GM23338 (cell line): ENCODE results near the gene CPEB3. TPM values are rescaled to one million over a fixed set of nuclear protein-coding genes. Genes with fewer than 3 reads are reported as not detected.

Source experiments
- ATAC-seq: fragments of 200-7000 bp; cut with Tn5 transposase; 3 replicates; pipeline ENCODE4 v1.9.1; 2020
- DNase-seq: peaks from one replicate; pipeline ENCODE4 v3.0.0-alpha.2; 2015; ENCODE audit warnings: low spot score
- H2AFZ ChIP-seq: fragments of 200-600 bp; sonication (generic); 2 replicates; pipeline ENCODE4 v1.8.0; 2016; ENCODE audit warnings: antibody characterized with exemption, mild to moderate bottlenecking, moderate library complexity
- H3F3A ChIP-seq: fragments of 200-600 bp; sonication (generic); replicated peaks from 2 replicates; pipeline ENCODE4 v1.8.0; 2017; ENCODE audit warnings: antibody characterized with exemption, mixed run types, low read depth
- H3K27ac ChIP-seq: fragments of 200-600 bp; sonication (generic); 2 replicates; pipeline ENCODE4 v1.6.1; 2016; ENCODE audit warnings: low read depth
- H3K27me3 ChIP-seq: fragments of 200-600 bp; sonication (generic); 2 replicates; pipeline ENCODE4 v1.8.0; 2016; ENCODE audit warnings: mild to moderate bottlenecking, mixed run types, moderate library complexity; ENCODE audit not compliant: insufficient read depth
- H3K36me3 ChIP-seq: fragments of 200-600 bp; sonication (generic); 2 replicates; pipeline ENCODE4 v1.8.0; 2016; ENCODE audit warnings: mild to moderate bottlenecking; ENCODE audit not compliant: insufficient read depth
- H3K4me1 ChIP-seq: fragments of 200-600 bp; sonication (generic); 2 replicates; pipeline ENCODE4 v1.8.0; 2016; ENCODE audit warnings: mild to moderate bottlenecking, moderate library complexity; ENCODE audit not compliant: insufficient read depth
- H3K4me2 ChIP-seq: fragments of 200-600 bp; sonication (generic); 2 replicates; pipeline ENCODE4 v1.7.1; 2017; ENCODE audit warnings: mixed run types
- H3K4me3 ChIP-seq: fragments of 200-600 bp; sonication (generic); 2 replicates; pipeline ENCODE4 v1.6.1; 2016; ENCODE audit warnings: mixed run types
- H3K79me2 ChIP-seq: fragments of 200-600 bp; sonication (generic); replicated peaks from 2 replicates; pipeline ENCODE4 v1.8.0; 2017; ENCODE audit warnings: mild to moderate bottlenecking; ENCODE audit not compliant: insufficient read depth
- H3K9me2 ChIP-seq: fragments of 200-600 bp; sonication (generic); 2 replicates; pipeline ENCODE4 v1.8.0; 2017; ENCODE audit not compliant: insufficient read depth
- H4K20me1 ChIP-seq: fragments of 200-600 bp; sonication (generic); replicated peaks from 2 replicates; pipeline ENCODE4 v1.8.0; 2017; ENCODE audit warnings: mild to moderate bottlenecking; ENCODE audit not compliant: insufficient read depth
- H3K27ac Mint-ChIP-seq: 2 replicates; pipeline ENCODE4 v1.8.0; 2020; ENCODE audit warnings: inconsistent platforms, mild to moderate bottlenecking, moderate library complexity, mixed read lengths
- H3K27me3 Mint-ChIP-seq: 3 replicates; pipeline ENCODE4 v1.8.0; 2022; ENCODE audit warnings: low read depth, mild to moderate bottlenecking, moderate library complexity, mixed read lengths, inconsistent platforms; ENCODE audit not compliant: insufficient read depth, poor library complexity
- H3K36me3 Mint-ChIP-seq: 3 replicates; pipeline ENCODE4 v1.8.0; 2021; ENCODE audit warnings: low read depth, mild to moderate bottlenecking, inconsistent platforms, moderate library complexity, mixed read lengths
- H3K4me1 Mint-ChIP-seq: 3 replicates; pipeline ENCODE4 v1.8.0; 2020; ENCODE audit warnings: mild to moderate bottlenecking, inconsistent platforms, mixed read lengths
- H3K4me3 Mint-ChIP-seq: 3 replicates; pipeline ENCODE4 v1.8.0; 2021; ENCODE audit warnings: moderate library complexity, mild to moderate bottlenecking, inconsistent platforms, mixed read lengths
- H3K9me3 Mint-ChIP-seq: 3 replicates; pipeline ENCODE4 v1.8.0; 2020; ENCODE audit warnings: moderate library complexity, mild to moderate bottlenecking, inconsistent platforms, mixed read lengths
- CREB1 ChIP-seq: fragments of 250-450 bp; sonication (Bioruptor Pico); IDR thresholded peaks from 2 replicates; pipeline ENCODE4 v1.5.0; 2020; ENCODE audit warnings: low read depth, mild to moderate bottlenecking, moderate library complexity
- ETS1 ChIP-seq: IDR thresholded peaks from 2 replicates; pipeline ENCODE4 v1.6.1; 2016; ENCODE audit warnings: antibody characterized with exemption
- EZH2 ChIP-seq: fragments of 200-600 bp; sonication (generic); IDR thresholded peaks from one replicate; pipeline ENCODE4 v1.8.0; 2017; ENCODE audit warnings: antibody characterized with exemption, mild to moderate bottlenecking, low read depth; ENCODE audit not compliant: unreplicated experiment
- EZH2phosphoT487 ChIP-seq: fragments of 200-600 bp; sonication (generic); IDR thresholded peaks from one replicate; pipeline ENCODE4 v1.8.1; 2018; ENCODE audit warnings: antibody characterized with exemption; ENCODE audit not compliant: unreplicated experiment
- JUNB ChIP-seq: IDR thresholded peaks from one replicate; pipeline ENCODE4 v1.6.1; 2016; ENCODE audit warnings: antibody characterized with exemption; ENCODE audit not compliant: unreplicated experiment
- NANOG ChIP-seq: IDR thresholded peaks from 2 replicates; pipeline ENCODE4 v1.6.1; 2016; ENCODE audit warnings: antibody characterized with exemption, borderline replicate concordance
- POLR2AphosphoS5 ChIP-seq: IDR thresholded peaks from 2 replicates; pipeline ENCODE4 v1.6.1; 2016; ENCODE audit warnings: antibody characterized with exemption, low read depth
- STAT1 ChIP-seq: IDR thresholded peaks from one replicate; pipeline ENCODE4 v1.6.1; 2016; ENCODE audit warnings: antibody characterized with exemption; ENCODE audit not compliant: unreplicated experiment
- ZNF114 ChIP-seq: fragments of 250-450 bp; sonication (Bioruptor Pico); IDR thresholded peaks from 2 replicates; pipeline ENCODE4 v1.5.0; 2020; ENCODE audit warnings: mild to moderate bottlenecking, moderate library complexity
- ZNF331 ChIP-seq: fragments of 250-450 bp; sonication (Bioruptor Pico); IDR thresholded peaks from 2 replicates; pipeline ENCODE4 v1.5.0; 2020; ENCODE audit warnings: low read depth, mild to moderate bottlenecking, moderate library complexity
- ZNF462 ChIP-seq: fragments of 250-450 bp; sonication (Bioruptor Pico); IDR thresholded peaks from 2 replicates; pipeline ENCODE4 v1.5.0; 2020; ENCODE audit warnings: mild to moderate bottlenecking, moderate library complexity
- polyA plus RNA-seq: library from polyadenylated mRNA; unstranded; fragments of >200 nt; fragmentation: Nextera tagmentation; extraction: Ambion mirVana; gene quantifications from 2 replicates; pipeline ENCODE4 v1.2.1, GENCODE V29; 2016
- total RNA-seq: library from RNA; depleted of rRNA; stranded (reverse); fragments of >200 nt; shearing (Covaris generic); gene quantifications from 2 replicates; pipeline ENCODE4 v1.2.3, GENCODE V29; 2014
- TF ChIP-seq, protein P1 (sequence below): IDR thresholded peaks from one replicate; pipeline ENCODE4 v1.6.1; 2018; ENCODE audit warnings: antibody characterized with exemption; ENCODE audit not compliant: unreplicated experiment
- TF ChIP-seq, protein P2 (sequence below), 2 experiments: fragments of 200-600 bp in 1 of 2; sonication (generic) in 1 of 2; conservative IDR thresholded peaks; 2 replicates each; pipeline versions ENCODE4 v1.5.1 to v1.6.1; 2016 to 2017; ENCODE audit warnings: antibody characterized with exemption in 2 of 2, low read depth in 2 of 2, mild to moderate bottlenecking in 2 of 2, moderate library complexity in 1 of 2

Gene CPEB3
- total and polyA plus RNA-seq, 2 experiments from 2014 or later: 0.74 to 1.9 TPM

- no peaks in the 10 kb centered on the region for H3K27me3 ChIP-seq
- no peaks in the 10 kb centered on the region for H3K27me3 Mint-ChIP-seq
- H3K9me2 ChIP-seq: no peaks in the 10 kb centered on the region
- H4K20me1 ChIP-seq: peaks cover 7% of the 10 kb centered on the region; the same call in 1 of the 2 replicates
- no peak overlapping the region for H2AFZ ChIP-seq
- H3K36me3 Mint-ChIP-seq: peaks cover 18% of the 10 kb centered on the region; the same call in 2 of the 3 replicates
- H3K36me3 ChIP-seq: no peaks in the 10 kb centered on the region; the same call in 1 of the 2 replicates
- H3K4me3 ChIP-seq: no peak overlapping the region
- H3K4me1 Mint-ChIP-seq: peaks cover 50% of the 10 kb centered on the region
- ATAC-seq (no peak), DNase-seq (no peak)
- no peak overlapping the region for H3K4me3 Mint-ChIP-seq
- peaks cover 45% of the 10 kb centered on the region for H3K4me1 ChIP-seq
- TF ChIP-seq, protein P1, sequence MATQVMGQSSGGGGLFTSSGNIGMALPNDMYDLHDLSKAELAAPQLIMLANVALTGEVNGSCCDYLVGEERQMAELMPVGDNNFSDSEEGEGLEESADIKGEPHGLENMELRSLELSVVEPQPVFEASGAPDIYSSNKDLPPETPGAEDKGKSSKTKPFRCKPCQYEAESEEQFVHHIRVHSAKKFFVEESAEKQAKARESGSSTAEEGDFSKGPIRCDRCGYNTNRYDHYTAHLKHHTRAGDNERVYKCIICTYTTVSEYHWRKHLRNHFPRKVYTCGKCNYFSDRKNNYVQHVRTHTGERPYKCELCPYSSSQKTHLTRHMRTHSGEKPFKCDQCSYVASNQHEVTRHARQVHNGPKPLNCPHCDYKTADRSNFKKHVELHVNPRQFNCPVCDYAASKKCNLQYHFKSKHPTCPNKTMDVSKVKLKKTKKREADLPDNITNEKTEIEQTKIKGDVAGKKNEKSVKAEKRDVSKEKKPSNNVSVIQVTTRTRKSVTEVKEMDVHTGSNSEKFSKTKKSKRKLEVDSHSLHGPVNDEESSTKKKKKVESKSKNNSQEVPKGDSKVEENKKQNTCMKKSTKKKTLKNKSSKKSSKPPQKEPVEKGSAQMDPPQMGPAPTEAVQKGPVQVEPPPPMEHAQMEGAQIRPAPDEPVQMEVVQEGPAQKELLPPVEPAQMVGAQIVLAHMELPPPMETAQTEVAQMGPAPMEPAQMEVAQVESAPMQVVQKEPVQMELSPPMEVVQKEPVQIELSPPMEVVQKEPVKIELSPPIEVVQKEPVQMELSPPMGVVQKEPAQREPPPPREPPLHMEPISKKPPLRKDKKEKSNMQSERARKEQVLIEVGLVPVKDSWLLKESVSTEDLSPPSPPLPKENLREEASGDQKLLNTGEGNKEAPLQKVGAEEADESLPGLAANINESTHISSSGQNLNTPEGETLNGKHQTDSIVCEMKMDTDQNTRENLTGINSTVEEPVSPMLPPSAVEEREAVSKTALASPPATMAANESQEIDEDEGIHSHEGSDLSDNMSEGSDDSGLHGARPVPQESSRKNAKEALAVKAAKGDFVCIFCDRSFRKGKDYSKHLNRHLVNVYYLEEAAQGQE: no peak
- TF ChIP-seq ETS1 (no peak), CREB1 (CRISPR knock-in tag) (no peak), POLR2AphosphoS5 (no peak), ZNF114 (no peak), STAT1 (no peak), ZNF331 (CRISPR knock-in tag) (no peak), NANOG (no peak), EZH2phosphoT487 (no peak), JUNB (no peak), EZH2 (no peak), ZNF462 (no peak)
- TF ChIP-seq, protein P2, sequence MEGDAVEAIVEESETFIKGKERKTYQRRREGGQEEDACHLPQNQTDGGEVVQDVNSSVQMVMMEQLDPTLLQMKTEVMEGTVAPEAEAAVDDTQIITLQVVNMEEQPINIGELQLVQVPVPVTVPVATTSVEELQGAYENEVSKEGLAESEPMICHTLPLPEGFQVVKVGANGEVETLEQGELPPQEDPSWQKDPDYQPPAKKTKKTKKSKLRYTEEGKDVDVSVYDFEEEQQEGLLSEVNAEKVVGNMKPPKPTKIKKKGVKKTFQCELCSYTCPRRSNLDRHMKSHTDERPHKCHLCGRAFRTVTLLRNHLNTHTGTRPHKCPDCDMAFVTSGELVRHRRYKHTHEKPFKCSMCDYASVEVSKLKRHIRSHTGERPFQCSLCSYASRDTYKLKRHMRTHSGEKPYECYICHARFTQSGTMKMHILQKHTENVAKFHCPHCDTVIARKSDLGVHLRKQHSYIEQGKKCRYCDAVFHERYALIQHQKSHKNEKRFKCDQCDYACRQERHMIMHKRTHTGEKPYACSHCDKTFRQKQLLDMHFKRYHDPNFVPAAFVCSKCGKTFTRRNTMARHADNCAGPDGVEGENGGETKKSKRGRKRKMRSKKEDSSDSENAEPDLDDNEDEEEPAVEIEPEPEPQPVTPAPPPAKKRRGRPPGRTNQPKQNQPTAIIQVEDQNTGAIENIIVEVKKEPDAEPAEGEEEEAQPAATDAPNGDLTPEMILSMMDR (conservative IDR thresholded peaks at IDR 0.05; ENCODE audit: low read depth in 2 of 2): no peak
- peak overlapping the region; percentile 47 for H3K4me2 ChIP-seq
- no peaks in the 10 kb centered on the region for H3K9me3 Mint-ChIP-seq
- peak overlapping the region; percentile 17; the same call in 1 of the 2 replicates for H3K27ac ChIP-seq
- H3K27ac Mint-ChIP-seq: peak overlapping the region; percentile 61
- H3K79me2 ChIP-seq: peaks cover 91% of the 10 kb centered on the region
- peaks cover 4% of the 10 kb centered on the region; the same call in 1 of the 2 replicates for H3F3A ChIP-seq
Measured at GRCh38 chr10:92303096-92303495, 12.2 kb upstream of the CPEB3 start.
